Epithelial cell of esophagus (primary cell): ENCODE data around the gene SLC25A23.

Experiments used
- DNase-seq: peaks from one replicate; pipeline ENCODE4 v3.0.0; 2010; ENCODE audit warnings: low read depth
- H3K4me3 ChIP-seq: 2 replicates; pipeline ENCODE4 v1.5.1; 2011; ENCODE audit warnings: mild to moderate bottlenecking, low read length, control low read depth
- TF ChIP-seq, protein P1 (sequence below): IDR thresholded peaks from 2 replicates; pipeline ENCODE4 v1.5.1; 2011; ENCODE audit warnings: low read depth, mild to moderate bottlenecking, low read length, control low read depth, inconsistent platforms; ENCODE audit not compliant: insufficient read depth; ENCODE audit errors: missing control alignments

Gene SLC25A23

DNA sequence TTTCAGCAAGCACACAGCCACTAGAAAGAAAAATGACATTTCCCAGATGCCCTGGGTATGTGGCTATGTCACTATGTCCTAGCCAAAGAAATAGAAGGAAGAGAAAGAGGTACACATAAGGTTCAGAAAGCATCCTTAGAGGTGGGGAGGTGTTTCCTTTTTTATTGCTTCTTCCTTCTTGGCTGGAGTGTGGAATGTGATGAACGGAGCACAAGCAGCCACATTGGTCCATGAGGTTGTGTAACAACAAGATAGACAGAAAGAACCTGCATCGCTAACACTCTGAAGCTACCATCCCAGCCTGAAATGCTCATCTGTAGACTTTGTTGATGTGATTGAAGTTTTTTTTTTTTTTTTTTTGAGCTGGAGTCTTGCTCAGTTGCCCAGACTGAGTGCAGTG lies 6.7 kb downstream of the SLC25A23 start:
- TF ChIP-seq, protein P1, sequence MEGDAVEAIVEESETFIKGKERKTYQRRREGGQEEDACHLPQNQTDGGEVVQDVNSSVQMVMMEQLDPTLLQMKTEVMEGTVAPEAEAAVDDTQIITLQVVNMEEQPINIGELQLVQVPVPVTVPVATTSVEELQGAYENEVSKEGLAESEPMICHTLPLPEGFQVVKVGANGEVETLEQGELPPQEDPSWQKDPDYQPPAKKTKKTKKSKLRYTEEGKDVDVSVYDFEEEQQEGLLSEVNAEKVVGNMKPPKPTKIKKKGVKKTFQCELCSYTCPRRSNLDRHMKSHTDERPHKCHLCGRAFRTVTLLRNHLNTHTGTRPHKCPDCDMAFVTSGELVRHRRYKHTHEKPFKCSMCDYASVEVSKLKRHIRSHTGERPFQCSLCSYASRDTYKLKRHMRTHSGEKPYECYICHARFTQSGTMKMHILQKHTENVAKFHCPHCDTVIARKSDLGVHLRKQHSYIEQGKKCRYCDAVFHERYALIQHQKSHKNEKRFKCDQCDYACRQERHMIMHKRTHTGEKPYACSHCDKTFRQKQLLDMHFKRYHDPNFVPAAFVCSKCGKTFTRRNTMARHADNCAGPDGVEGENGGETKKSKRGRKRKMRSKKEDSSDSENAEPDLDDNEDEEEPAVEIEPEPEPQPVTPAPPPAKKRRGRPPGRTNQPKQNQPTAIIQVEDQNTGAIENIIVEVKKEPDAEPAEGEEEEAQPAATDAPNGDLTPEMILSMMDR, result no peak
- no peak for DNase-seq
- no peak overlapping the region for H3K4me3 ChIP-seq

DNA sequence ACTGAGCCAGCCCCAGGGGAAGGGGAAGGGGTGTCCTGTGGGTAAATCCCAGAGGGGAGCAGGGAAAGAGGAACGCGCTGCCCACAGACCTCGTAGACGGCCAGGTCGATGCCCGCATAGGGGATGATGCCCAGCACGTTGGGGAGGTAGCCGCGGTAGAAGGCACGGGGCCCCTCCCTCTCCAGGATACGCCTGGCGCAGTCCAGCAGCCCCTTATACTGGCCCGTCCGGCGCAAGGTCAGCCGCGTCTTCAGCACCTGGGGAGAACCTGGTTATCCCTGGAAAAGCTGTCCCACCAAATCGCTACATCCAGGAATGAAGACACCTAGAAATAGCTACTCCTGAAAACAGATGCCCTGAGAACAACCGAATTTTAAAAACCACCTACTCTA lies 7.4 kb downstream of the SLC25A23 start:
- no peak for DNase-seq
- H3K4me3 ChIP-seq, result no peak overlapping the region
- TF ChIP-seq, protein P1, result no peak

DNA sequence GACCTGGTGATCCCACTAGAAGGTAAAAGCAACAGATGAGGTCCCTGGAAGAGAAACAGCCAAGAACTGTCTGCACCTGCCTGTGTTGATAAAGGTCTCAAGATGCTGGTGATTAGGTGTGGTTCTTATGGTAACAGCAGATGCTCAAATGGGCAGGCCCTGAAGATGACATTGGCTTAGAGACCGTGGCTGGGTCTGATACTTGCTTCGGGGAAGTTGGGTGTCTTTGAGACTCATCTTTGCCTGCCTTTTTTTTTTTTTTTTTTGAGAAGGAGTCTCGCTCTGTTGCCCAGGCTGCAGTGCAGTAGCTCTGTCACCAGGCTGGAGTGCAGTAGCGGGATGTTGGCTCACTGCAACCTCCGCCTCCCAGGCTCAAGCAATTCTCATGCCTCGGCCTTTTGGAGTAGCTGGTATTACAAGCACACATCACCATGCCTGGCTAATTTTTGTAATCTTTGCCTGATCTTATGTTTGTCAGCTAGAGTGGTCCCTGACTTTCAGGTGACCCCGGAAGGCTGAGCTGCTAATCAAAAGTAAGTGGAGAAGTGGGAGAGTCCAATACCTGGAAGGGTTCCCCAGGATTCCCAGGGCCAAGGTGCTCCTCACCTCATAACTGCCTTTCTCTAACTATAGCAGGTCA lies 7.9 kb downstream of the SLC25A23 start:
- DNase-seq, result no peak
- TF ChIP-seq, protein P1, result no peak
- H3K4me3 ChIP-seq, result no peak overlapping the region

DNA sequence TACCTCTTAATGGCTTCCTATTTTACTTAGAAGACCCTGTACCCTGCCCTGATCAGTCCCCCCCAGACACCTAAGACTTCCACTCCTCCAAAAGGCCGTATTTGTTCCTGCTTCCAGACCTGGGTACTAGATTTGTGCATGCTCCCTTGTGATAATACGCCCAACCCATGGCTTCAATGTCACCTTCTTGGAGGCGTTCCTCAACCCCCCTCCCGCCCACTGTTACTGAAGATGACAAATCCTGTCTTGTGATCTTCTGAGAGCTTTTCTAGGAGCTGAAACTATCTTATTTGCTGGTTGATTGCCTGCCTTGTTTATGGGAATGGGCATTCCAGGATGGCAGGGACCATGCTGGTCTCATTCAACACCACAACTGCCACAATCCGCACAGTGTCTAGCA lies 9.4 kb downstream of the SLC25A23 start:
- H3K4me3 ChIP-seq, result no peak overlapping the region

DNA sequence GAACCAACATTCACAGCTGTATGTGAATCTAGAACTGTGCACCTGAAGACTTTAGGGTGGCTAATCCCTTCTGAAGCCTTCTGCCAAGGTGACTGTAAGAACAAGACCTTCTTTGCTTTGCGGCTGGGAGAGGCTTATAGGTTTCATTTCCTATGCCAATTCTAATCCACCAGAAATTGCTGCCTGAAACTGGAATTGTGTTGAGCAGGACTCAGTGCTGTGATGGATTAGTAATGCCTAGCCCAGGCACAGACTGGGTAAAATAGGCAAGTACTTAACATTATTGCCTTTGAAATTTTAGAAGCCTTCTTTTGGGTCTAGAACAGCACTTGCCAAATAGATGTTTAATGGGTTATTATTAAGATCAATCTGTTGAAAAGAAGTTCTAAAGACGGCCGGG lies 11.5 kb downstream of the SLC25A23 start:
- no peak for DNase-seq
- TF ChIP-seq, protein P1, result no peak
- H3K4me3 ChIP-seq, result no peak overlapping the region

More for the DNA sequence above, 9.4 kb downstream of the SLC25A23 start:
- DNase-seq, result no peak
- TF ChIP-seq, protein P1, result no peak

DNA sequence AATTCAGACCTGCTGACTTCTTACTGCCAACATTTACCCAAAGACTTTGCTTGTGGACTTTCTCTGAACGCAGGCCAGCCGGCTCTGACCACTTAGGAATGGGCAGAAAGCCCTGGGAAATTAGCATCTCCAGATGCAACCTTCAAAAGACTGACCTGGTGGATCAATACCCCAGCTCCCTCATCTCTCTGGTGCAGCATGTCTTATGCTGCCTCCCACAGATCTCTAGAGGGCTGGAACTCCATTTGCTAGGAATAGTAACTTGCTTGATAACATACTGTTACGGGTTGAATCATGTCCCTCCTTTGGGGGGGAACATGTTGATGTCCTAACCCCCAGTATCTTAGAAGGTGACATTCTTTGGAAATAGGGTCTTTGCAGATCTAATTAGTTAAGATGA lies 13.1 kb downstream of the SLC25A23 start:
- TF ChIP-seq, protein P1, result no peak
- H3K4me3 ChIP-seq, result no peak overlapping the region
- DNase-seq, result no peak

DNA sequence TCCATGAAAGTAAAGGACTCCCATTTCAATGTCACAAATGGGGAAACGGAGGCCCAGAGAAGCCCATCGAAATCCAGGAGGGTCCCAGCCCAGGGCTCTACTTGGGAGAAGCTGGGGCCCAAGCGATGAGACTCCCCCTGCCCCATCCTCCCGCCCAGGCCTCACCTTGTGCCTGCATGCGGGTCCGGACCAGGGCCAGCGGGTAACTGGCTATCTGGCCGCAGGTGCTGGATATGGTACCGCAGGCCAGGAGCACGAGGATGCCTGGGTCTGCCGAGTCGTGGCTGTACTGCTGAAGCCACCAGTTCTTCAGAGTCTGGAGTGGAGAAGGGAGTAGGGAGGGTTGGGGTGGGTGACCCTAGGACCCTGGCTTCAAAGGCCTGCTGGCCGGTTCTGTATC lies 15.6 kb downstream of the SLC25A23 start:
- DNase-seq, result no peak
- H3K4me3 ChIP-seq, result no peak overlapping the region
- TF ChIP-seq, protein P1, result no peak
